HG03571 (cell line): ENCODE data around the gene GAL3ST3.
"Not testable (repeated sequence)": the region's sequence is repeated elsewhere in the genome, so short reads cannot be mapped to it uniquely, and the experiment has no call there.

Experiments
- ATAC-seq: cut with Tn5 transposase; IDR thresholded peaks from one replicate; pipeline ENCODE4 v1.9.1; 2021; ENCODE audit not compliant: unreplicated experiment

Gene GAL3ST3

DNA sequence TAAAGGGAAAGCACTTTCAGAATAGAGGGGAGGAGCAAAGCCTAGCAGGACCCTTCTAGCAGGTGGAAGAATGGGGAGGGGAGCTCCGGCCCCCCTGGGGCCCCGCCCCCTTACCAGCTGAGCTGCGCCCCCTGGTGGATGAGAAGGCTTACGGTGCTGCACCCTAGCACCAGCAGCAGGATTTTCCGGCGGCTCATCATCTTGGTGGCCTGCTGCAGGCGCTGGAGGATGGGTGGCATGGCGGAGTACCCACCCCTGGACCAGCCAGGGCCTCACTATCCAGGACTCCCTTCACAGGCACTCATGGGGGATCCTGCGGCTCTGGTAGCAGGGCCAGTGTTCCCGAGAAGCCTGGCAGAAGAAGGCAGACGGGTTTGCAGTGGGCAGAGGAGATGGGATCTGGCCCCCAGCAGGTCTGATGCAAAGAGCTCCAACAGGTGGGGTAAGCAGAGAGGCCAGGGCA lies 3.8 kb downstream of the GAL3ST3 start:
- no peak for ATAC-seq

DNA sequence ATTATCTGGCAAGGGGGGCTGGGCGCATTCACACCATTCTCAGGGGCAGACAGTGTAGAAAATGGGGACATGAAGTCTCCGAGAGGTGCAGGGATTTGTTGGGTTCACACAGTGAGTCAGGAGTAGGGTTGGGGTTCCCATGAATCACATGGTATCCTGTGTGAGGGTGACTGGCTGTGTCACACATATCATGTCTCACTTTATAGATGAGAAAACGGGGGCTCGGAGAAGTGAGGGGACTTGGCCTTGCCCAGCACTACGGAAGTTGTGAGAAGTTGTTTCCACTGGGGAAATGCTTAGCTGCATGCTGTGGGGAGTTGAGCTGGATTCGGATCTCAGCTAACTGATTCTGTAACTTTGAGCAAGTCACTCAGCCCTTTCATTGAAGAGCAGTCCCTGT lies 4.2 kb downstream of the GAL3ST3 start:
- no peak for ATAC-seq

DNA sequence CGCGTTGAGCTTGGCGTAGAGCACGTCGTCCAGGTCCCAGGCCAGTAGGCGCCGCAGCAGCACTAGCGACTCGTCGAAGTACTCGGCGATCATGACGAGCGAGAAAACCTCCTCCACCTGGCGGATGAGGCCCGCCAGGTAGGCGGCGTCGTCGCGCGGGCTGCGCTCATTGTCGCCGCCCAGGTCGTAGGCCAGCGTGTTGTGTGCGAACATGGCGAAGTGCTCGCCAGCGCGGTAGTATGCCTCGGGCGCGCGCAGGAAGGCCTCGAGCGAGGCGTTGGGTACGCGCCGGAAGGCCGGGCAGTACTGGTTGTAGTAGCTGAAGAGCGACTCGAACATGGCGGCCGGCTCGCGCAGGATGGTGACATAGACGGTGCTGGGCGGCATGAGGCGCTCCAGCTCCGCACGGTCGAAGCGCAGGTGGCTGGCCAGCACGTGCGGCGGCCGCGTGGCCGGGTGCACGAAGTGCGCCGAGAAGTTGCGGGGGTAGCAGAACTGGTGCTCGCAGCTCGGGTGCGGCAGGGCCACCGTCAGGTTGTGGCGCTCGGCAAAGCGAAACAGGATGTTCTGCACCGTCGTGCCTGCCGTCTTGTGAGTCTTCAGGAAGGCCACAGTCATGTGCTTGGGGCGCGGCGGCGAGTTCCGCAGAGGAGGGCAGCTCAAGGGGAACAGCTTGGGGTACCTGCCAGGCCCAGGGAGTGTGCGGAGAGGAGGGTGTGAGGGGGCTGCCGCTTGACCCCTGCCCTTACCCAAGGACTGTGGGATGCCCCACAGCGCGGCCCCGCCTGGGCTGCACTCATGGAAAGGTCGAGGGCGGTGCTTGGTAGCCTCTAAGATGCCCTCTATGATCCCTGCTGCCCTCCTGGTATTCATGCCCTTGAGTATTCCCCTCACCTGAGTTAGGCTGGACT lies 5.7 kb downstream of the GAL3ST3 start:
- ATAC-seq, result no peak

DNA sequence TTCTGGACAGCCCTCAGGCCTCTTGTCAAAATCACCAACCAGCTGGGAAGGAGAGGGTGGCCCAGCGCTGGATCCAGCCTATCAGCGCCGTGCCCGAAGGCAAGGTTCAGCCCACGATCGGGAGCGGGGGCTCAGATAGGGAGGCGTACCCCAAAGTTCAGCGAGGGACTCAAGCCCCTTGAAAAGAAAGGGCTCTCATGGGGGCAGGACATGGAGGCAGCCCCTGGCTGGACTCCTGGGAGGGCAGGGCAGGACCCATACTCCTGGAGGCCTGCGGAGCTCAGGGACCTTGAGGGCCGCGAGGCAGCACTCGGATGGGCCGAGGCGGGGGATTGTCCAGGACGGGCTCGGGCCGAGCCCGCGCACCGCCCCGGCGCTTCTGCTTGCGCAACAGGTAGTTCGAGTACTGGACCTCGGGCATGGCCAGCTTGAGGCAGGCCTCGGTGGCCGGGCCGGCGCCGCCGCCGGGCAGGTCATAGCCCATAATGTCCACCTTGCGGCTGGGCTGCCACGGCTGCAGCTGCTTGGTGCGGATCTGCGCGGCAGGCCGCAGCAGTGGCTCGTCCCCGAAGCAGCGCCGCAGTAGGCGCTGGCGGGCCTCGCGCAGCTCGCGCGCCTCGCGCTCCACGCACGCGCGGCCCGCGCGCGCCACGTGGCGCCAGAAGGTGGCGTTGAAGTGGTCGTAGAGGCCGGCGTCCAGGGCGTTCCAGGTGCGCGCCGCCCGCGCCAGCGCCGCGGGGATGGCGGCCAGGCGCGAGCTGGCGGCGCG lies 6.5 kb downstream of the GAL3ST3 start:
- no peak for ATAC-seq

DNA sequence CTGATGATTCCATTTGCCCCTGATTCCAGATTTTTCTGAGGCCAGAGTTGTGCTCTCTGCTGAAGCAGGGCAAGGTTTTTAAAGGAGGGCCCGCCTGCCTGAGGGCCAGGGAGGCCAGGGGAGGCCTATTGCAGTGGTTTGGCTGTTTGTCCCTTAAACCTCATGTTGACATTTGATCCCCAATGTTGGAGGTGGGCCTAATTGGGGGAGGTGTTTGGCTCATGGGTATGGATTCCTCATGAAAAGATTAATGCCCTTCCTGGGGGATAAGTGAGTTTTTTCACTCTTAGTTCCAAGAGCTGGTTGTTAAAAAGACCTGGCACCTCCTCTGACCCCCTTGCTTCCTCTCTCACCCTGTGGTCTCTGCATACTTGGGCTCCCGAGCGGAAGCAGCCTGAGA lies 9.2 kb downstream of the GAL3ST3 start:
- no peak for ATAC-seq

DNA sequence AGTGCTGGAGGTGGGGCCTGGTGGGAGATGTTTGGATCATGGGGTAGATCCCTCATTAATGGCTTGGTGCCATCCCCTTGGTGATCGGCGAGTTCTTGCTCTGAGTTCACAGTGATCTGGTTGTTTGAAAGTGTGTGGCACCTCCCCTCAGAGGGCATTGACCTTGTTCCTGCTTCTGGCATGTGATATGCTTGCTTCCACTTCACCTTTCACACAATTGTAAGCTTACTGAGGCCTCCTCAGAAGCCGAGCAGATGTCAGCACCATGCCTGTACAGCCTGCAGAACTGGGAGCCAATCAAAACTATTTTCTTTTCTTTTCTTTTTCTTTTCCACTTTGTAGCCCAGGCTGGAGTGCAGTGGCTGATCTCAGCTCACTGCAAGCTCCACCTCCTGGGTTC lies 11.6 kb downstream of the GAL3ST3 start:
- ATAC-seq, result no peak

DNA sequence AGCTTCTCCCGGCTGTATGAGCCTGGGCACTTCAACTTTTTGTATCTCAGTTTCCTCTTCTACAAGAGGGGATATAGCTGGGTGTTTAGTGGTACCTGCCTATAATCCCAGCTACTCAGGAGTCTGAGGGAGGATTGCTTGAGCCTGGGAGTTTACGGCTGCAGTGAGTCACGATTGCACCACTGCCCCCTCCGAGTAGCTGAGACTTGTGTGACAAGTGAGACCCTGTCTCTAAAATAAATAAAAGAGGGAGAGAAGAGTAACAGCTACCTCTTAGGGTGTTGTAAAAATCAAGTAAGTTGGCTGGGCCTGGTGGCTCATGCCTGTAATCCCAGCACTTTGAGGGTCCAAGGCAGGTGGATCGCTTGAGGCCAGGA lies 12.6 kb downstream of the GAL3ST3 start:
- no peak for ATAC-seq

DNA sequence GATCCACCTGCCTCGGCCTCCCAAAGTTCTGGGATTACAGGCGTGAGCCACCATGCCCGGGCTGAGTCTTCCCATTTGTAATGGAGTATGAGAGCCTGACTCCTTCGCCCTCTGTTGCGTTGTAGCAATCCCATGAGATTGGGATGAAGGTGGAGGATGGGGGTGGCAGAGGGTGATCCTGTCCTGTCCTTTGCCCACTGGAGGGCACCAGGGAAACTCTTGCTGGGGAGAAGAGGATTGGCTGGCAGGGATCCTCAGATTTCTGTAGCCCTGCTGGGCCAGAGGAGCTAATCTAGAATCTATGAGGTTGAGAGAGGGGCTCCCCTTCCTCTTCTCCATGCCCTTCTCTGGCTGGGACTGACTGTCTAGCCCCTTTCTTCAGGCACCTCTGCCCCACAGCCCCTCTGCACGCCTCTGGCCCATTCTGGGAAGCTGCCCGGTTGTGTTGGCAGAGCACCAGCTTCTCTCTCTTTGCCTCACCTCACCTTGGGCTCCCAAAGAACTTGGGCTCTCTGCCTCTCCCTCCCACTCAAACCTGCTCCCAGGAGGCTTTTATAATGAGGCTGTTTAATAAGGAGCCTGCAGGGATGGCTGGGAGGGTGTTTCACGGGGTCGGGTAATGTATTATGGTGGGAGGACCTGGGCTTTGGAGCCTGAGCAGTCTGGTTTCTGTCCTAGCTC lies 13.2 kb downstream of the GAL3ST3 start:
- ATAC-seq, result no peak

DNA sequence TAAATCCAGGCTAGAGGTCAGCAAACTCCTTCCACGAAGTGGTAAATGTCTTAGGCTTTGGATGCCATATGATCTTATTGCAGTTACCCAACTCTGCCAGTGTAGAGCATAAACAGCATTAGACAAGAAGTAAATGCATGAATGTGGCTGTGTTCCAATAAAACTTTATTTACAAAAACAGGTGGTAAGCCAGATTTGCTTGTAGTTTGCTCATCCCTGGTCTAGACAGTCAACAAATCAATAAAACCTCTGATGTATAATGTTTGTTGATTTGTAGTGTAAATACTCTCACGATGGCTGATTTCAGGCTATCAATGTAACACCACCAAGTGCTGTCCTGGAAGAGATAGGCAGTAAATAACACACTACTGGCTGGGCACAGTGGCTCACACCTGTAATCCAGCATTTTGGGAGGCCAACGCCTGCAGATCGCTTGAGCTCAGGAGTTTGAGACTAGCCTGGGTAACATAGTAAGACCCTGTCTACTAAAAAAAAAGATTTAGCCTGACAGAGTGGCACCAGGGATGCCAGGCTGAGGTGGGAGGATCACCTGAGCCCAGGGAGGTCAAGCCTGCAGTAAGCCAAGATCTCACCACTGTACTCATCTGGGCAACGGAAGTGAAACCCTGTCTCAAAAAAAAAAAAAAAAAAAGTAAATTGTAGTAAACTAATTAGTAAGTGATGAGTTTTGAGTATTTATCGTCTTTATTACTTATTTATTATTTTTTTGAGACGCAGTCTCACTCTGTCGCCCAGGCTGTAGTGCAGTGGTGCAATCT lies 15.8 kb downstream of the GAL3ST3 start:
- no peak for ATAC-seq

DNA sequence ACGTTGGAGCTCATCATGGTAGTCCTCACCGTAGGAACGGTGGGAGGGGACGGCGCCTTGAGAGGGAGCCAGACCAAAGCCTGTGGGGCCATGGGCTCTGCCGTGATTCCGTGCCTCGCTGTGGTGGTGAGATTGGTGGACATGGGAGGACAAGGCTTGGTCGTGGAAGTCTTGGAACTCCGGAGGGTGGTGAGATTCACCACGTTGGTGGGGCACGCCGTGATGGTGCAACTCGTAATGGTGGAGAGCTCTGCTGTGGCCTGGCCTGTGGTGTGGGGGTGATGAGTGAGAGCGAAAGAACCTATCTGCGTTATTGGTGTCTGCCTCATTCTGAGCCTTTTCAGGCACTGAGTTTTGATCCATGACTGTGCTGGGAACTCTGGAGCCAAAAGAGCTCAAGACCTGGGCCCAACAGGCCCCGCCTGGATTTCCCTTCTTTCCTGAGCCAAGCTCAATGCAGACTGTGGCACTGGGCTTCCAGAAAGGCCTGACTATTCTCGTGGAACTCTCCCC lies 22.9 kb downstream of the GAL3ST3 start, which contains the start of gene CATSPER1:
Gene CATSPER1 (minus strand): TSS at position 463 of the 513 bp plus-strand sequence. CDS start 100 bp downstream, at position 363.
- no peak for ATAC-seq

DNA sequence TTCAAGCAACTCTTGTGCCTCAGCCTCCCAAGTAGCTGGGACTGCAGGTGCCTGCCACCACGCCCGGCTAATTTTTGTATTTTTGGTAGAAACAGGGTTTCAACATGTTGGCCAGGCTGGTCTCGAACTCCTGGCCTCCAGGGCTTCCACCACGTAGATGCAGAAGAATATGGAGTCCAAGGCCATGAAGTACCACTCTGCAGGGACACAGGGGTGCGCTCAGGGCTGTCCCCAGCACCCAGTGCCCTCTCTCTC lies 25.8 kb downstream of the GAL3ST3 start:
- not testable (repeated sequence) for ATAC-seq

DNA sequence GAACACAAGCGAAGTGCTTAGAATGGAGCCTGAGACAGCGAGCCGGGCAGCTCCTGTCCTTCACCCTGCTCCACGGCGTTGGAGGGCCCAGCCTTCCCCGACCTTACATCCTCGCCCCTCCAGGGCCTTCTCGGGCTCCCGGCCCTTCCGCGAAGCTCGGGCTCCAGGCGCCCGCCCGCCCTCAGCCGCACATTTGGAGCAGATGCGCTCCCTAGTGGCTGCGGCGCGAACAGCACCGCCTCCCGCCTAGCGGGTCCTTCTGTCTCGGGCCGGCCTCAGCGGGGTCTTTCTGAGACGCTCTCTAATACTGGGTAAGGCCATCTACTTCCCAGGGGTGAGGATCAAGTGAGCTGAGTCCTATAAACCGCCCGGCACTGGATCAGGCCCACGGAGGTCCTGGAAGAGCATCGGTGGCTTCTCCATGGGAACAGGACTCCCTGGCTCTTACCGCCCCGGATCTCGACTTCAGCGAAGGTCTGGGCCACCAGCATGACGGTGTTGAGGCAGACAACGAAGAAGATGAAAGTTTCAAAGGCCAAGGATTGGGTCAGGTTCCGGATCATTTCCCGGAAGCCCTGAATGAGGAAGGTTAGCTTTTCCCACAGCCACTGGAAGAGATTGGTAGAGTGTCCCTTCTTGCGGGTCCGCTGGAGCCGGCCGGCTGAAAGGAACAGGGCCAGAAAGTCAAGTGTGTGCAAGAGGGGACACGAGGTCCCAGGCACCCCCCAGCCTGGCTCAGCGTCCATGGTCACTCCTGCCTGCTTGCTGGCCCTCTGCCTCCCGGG lies 26.4 kb downstream of the GAL3ST3 start:
- no peak for ATAC-seq

DNA sequence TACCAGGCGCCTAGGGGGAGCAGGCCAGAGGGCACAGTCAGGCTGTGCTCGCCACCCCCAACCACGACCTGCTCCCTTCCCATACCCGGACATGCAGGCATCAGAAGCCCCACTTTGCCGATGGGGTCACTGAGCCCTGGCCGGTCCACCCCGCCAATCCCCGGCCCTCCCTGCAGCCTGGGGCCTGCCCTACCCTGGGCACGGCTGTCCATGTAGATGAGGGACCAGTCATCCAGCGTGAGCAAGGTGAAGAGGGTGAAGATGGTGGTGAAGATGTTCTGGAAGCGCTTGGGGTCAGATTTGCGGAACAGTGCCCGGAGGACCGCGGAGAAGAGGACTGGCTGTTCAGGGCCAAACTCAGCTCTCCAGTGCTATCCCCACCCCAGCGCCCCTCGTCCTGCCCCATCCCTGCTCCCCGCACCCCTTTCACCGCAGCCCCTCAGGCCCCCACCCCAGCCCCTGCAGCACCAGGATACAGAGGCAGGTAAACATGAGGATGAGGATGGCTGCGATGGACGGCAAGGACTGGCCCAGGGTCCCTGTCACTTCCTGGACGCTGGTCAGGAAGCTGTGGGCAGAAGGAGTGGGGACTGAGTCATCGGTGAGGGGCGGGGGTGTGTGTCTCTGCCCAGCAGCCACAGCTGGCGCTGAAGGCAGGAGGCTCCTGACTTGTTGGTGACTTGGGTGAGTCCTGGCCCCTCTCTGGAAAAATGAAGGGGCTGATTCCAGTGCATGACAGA lies 28.2 kb downstream of the GAL3ST3 start:
- no peak for ATAC-seq

DNA sequence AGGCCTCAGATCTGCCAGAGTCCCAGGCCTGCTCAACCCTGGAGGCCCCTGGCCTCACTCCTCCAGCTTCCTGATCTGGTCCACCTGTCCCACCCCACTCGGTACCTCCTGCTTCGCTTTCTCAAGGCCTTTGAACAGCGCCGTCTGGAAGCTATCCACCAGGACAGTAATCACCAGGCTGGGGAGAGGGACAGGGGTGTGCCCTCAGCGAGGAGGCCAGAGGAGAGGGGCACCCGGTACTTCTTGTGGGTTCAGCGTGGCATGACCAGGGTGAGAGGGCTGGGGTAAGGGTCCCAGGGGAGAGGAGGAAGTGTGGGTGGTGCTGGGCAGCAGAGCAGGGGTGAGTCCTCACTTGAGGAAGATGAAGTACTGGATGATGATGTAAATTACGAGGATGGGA lies 28.7 kb downstream of the GAL3ST3 start:
- no peak for ATAC-seq

DNA sequence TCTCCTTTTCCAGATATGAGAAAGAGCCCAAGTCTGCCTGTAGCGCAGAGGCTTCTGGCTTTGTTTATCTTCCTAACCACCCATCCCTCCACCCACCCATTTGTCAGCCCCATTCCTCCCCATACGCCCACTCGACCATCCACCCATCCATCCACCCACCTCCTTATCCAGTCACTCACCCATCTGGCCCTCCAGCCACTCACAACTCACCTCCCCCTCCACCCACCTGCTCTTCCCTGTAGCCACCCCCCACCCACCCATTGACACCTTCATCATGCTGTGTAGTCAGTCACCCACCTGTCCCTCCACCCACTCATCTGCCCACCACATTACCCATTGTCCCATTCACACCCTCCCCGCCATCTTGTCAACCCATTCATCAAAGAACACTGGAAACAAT lies 31.6 kb downstream of the GAL3ST3 start:
- ATAC-seq, result no peak

DNA sequence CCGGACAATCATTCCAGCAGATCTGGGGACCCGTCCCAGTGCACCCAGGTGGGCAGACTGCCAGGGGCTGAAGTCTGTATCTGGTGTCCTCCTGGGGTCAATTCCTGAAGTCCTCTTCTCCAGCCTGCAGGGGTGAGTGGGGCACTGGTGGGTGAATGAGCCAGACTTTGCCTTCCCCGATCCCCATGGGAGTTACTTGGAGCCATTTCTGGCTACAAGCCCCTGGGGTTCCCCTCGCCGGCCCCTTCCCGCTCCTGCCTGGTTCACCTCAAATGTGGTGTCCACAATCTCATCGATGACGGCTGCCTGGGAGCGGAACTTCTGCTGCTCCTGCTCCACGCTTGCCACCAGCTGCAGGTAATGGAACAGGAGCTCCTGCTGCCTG lies 32.2 kb downstream of the GAL3ST3 start:
- no peak for ATAC-seq

DNA sequence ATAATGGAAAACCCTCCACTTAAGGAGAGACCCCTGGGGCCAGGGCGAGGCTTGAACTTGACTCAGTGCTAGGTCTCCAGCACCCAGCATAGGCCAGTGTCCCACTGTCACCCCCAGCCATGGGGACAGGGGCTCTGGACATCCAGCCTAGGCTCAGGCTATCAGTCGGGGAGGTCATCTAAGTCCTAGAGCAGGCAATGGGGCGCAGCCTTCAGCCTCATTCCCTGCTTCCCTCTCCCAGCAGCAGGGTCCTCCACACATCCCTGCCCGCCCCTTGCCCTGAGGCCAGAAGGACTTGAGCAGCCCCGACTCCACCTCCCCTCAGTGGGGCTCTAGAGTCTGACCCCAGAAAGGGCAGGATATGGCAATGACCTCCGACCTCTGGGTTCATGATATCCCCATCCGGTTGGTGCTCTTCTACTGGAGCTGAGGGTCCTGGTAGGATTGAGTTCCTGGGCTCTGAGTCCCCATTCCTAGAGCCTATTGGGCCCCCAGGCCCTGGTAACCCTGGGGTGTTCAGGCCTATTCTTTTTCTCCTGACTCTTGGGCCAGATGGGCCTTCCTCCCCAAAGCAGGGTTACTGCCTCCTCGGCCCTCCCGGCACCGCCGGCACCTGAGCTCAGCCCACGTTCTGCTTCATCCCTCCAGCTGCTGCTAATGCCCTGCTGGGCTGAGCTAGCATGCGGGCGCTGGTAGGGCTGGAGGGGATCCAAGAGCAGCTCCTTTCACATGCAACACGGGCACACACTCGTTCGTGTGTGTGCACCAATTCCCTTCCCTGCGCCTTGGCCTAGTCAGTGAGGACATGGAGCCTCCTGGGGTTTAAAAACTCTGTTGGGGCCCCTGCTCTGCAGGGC lies 32.8 kb downstream of the GAL3ST3 start:
- ATAC-seq, result no peak

DNA sequence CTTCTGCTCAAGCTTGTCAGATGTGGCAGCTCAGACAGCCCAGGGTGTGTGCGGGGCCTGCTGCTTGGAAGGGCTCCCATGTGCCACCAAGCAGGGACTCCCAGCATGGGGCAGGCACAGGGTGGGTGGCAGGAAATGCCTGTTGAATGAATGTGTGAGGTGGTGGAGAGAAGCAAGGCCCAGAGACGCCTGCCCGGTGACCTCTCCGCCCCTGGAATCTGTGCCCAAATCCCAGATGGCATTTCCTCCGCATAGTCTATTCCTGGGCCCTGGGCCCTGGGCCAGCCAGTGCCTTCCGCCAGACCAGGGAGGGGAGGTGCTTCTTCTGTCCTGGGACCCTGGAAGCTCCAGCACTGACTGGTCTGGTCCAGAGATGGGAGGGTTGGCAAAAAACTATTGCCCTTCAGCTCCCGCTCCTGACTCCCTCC lies 33.5 kb downstream of the GAL3ST3 start:
- no peak for ATAC-seq
